Neutrophil (primary cell): ENCODE results near the gene UTP3.

Experiments
- H3K27ac ChIP-seq: fragments of 200-600 bp; sonication (generic); 2 replicates; pipeline ENCODE4 v1.5.1; 2016; ENCODE audit warnings: mild to moderate bottlenecking, moderate library complexity
- H3K27me3 ChIP-seq: fragments of 200-600 bp; sonication (generic); 2 replicates; pipeline ENCODE4 v1.6.0; 2016; ENCODE audit warnings: mild to moderate bottlenecking
- H3K36me3 ChIP-seq: fragments of 200-600 bp; sonication (generic); 2 replicates; pipeline ENCODE4 v1.5.1; 2017
- H3K4me1 ChIP-seq, 2 experiments: fragments of 200-600 bp in 1 of 2; sonication (generic) in 1 of 2; 1 replicate in 1 of 2; 2 replicates in 1 of 2; pipeline versions ENCODE4 v1.5.1 to v1.6.1; 2013 to 2016; ENCODE audit warnings: low read depth in 1 of 2, low read length in 1 of 2, mild to moderate bottlenecking in 1 of 2, moderate library complexity in 1 of 2; ENCODE audit not compliant: control insufficient read depth in 1 of 2, insufficient read depth in 1 of 2
- H3K4me3 ChIP-seq, 2 experiments: fragments of 200-600 bp in 1 of 2; sonication (generic) in 1 of 2; 1 replicate in 1 of 2; 2 replicates in 1 of 2; pipeline ENCODE4 v1.5.1; 2013 to 2016; ENCODE audit warnings: low read depth in 1 of 2, low read length in 1 of 2, mild to moderate bottlenecking in 1 of 2, moderate library complexity in 1 of 2
- H3K9me3 ChIP-seq: fragments of 200-600 bp; sonication (generic); 2 replicates; pipeline ENCODE4 v1.5.1; 2016
- CTCF ChIP-seq: fragments of 200-600 bp; sonication (generic); IDR thresholded peaks from 2 replicates; pipeline ENCODE4 v1.5.1; 2016; ENCODE audit warnings: antibody characterized with exemption

Gene UTP3

DNA sequence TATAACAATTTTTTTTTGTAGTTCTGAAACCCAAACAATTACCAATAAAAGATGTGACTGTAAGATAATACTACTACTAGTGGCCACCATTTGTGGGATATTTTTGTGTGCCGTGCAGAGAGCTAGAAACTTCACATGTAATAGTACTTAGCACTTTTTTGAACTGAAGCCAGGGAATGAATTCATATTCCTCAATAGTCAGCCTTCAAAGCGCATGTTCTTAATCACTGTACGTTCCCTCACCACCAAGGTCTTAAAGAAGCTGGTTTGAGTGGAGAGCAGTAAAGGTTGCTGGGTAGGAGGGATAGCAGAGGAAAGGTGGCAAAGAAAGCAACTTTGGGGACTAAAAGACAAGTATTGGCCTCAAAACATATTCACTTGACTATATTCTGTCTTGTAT is 23.8 kb downstream of the UTP3 start:
- Histone ChIP-seq H3K9me3 (no peaks in the 10 kb centered on the region), H3K4me3 (no peak overlapping the region), H3K27me3 (peaks cover 29% of the 10 kb centered on the region), H3K4me1 (peaks cover 0 to 6% of the 10 kb centered on the region in 2 experiments), H3K36me3 (no peaks in the 10 kb centered on the region), H3K27ac (no peak overlapping the region)
- TF ChIP-seq CTCF, result no peak

GRCh38 chr4:70712604-70713452 is 24.5 kb downstream of the UTP3 start:
- no peak overlapping the region for H3K27ac ChIP-seq

DNA sequence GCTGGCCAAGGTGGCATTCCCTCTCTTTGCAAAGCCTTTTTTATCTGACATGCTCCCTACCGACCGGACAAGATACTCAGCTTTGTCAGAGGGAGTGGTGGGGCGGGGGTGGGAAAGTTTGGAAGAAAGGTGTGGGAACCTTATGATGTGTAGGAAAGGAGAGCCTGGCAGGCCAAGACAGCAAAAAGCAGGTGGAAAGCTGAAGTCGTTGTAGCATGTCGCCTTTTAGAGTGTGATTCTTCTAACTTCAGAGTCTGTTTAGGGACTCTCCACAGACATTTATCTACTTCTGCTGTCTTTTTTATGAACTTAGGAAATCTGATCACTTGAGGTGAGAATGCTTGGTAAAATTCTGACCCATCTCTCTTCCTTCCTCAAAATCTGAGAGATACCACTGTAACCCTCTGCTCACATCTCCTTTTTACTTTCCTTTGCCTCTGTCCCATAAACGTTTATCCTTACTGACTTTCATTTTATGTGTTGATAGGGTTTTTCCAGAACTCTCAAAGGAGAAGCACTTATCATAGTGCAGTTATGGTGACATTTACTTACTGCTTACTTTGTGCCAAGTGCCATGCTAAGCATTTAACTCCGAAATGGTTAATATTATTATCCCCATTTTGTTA is 25.2 kb downstream of the UTP3 start:
- peaks cover 19% of the 10 kb centered on the region for H3K27me3 ChIP-seq
- H3K4me1 ChIP-seq, result peaks cover 0 to 6% of the 10 kb centered on the region in 2 experiments
- TF ChIP-seq CTCF, result no peak

More at GRCh38 chr4:70712604-70713452, 24.5 kb downstream of the UTP3 start:
- H3K4me3 ChIP-seq, result no peak overlapping the region
- TF ChIP-seq CTCF, result no peak
- peaks cover 22% of the 10 kb centered on the region for H3K27me3 ChIP-seq
- no peaks in the 10 kb centered on the region for H3K9me3 ChIP-seq
- H3K36me3 ChIP-seq, result no peaks in the 10 kb centered on the region
- peaks cover 0 to 6% of the 10 kb centered on the region in 2 experiments for H3K4me1 ChIP-seq

GRCh38 chr4:70714079-70714887 is 26.0 kb downstream of the UTP3 start:
- Histone ChIP-seq H3K4me3 (no peak overlapping the region), H3K9me3 (no peaks in the 10 kb centered on the region), H3K36me3 (no peaks in the 10 kb centered on the region), H3K27ac (no peak overlapping the region), H3K27me3 (peaks cover 19% of the 10 kb centered on the region), H3K4me1 (peaks cover 0 to 6% of the 10 kb centered on the region in 2 experiments)
- no peak for TF ChIP-seq CTCF

More for the DNA sequence above, 25.2 kb downstream of the UTP3 start:
- H3K9me3 ChIP-seq, result no peaks in the 10 kb centered on the region
- H3K36me3 ChIP-seq, result no peaks in the 10 kb centered on the region
- no peak overlapping the region for H3K27ac ChIP-seq
- no peak overlapping the region for H3K4me3 ChIP-seq

DNA sequence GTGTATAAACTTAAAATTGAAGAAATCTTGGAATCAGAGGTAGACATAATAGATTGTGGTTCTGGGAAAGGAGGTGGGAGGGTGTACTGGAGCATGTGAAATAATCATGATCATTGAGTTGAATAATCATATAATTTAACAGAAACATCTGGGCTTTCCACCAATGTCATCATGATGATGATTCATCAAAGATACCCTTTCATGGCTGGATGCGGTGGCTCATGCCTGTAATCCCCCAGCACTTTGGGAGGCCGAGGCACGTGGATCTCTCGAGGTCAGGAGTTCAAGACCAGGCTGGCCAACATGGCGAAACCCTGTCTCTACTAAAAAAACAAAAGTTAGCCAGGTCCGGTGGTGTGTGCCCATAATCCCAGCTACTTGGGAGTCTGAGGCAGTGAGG is 26.8 kb downstream of the UTP3 start:
- no peak for TF ChIP-seq CTCF
- no peak overlapping the region for H3K27ac ChIP-seq
- H3K36me3 ChIP-seq, result no peaks in the 10 kb centered on the region
- H3K4me1 ChIP-seq, result peaks cover 0 to 6% of the 10 kb centered on the region in 2 experiments
- H3K9me3 ChIP-seq, result no peaks in the 10 kb centered on the region
- H3K4me3 ChIP-seq, result no peak overlapping the region
- H3K27me3 ChIP-seq, result peaks cover 19% of the 10 kb centered on the region
